GM20000 (cell line): ENCODE measurements around the gene NCMAP.
"Not testable (repeated sequence)": the region's sequence is repeated elsewhere in the genome, so short reads cannot be mapped to it uniquely, and the experiment has no call there.

Source experiments
- DNase-seq: peaks from one replicate; pipeline ENCODE4 v3.0.0; 2012; ENCODE audit warnings: low spot score
- TF ChIP-seq, protein P1 (sequence below): IDR thresholded peaks from 2 replicates; pipeline ENCODE4 v1.5.1; 2012; ENCODE audit warnings: mild to moderate bottlenecking, control low read depth; ENCODE audit errors: extremely low read depth, missing control alignments

The NCMAP gene, protein sequence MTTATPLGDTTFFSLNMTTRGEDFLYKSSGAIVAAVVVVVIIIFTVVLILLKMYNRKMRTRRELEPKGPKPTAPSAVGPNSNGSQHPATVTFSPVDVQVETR

DNA sequence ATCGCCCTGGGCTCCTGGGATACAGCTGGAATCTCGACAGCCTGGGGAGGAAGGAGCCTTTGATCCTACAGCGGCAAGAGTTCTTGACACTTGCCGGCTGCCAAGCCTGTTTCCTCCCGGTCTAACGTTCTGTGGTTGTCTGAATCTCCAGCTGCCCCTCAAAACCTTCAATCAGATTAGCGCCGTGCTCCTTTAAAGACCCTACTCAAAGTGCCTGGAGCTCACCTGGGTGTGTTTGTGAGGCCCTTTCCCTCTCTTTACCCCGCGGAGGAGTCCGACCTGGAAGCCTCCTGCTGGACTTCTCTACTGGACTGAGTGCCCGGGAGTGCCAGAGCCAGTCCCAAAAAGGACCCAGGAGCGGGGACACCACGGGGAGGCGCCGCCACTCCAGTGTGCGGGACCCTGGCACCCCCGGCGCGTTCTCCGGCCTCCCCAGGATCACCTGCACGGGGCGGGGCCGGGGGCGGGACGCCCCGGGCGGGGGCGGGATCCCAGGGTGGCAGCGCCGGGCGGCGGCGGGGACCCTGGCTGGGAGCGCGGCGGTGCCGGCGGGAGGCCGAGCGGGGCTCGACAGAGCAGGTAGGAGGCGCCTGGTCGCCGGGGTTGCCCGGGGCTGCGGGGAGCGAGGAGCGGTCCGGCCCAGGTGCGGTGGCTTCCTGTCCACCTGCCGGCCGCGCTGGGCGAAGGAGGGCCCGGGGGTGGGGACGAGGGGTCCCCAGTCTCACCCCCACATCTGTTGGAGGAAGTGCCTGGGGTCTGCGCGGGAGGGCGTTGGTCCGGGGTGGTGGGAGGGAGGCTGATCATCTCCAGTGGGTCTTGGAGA lies at the start of gene NCMAP:
NCMAP (plus strand) TSS at position 497 of the 823 bp plus-strand sequence. CDS start 39,344 bp downstream, outside the sequence.
- DNase-seq: no peak
- TF ChIP-seq, protein P1, sequence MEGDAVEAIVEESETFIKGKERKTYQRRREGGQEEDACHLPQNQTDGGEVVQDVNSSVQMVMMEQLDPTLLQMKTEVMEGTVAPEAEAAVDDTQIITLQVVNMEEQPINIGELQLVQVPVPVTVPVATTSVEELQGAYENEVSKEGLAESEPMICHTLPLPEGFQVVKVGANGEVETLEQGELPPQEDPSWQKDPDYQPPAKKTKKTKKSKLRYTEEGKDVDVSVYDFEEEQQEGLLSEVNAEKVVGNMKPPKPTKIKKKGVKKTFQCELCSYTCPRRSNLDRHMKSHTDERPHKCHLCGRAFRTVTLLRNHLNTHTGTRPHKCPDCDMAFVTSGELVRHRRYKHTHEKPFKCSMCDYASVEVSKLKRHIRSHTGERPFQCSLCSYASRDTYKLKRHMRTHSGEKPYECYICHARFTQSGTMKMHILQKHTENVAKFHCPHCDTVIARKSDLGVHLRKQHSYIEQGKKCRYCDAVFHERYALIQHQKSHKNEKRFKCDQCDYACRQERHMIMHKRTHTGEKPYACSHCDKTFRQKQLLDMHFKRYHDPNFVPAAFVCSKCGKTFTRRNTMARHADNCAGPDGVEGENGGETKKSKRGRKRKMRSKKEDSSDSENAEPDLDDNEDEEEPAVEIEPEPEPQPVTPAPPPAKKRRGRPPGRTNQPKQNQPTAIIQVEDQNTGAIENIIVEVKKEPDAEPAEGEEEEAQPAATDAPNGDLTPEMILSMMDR: no peak

DNA sequence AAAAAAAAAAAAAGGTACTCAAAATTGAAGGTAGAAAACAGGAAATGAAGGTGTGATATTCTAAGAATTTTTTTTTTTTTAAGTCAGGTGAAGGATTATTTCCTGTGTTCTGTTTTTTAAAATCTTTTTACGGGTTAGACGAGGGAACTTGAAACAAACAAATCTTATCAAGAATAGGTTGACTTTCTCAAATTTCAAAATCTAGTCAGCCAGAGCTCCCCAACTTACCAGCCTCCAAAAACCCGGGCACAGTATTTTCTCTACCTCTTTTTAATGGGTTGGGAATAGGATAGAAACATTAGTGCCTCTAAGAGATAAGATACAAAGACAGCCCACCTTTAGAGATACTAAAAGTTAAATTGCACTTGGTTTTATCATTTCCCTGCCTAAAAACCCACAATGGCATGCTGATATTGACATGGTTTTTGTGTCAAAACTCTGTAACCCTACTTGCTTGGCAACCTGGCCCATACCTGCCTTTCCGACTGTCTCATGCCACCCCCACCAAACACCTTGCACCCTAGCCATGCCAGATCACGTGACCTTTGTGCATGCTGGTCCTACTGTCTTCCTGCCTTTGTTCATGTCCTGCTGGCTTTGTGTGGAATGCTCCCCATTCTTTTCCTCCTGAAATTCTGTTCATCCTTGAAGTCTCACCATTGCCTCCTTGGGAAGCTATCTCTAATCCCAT lies 49.1 kb upstream of the NCMAP start:
- DNase-seq: no peak
- TF ChIP-seq, protein P1: no peak

DNA sequence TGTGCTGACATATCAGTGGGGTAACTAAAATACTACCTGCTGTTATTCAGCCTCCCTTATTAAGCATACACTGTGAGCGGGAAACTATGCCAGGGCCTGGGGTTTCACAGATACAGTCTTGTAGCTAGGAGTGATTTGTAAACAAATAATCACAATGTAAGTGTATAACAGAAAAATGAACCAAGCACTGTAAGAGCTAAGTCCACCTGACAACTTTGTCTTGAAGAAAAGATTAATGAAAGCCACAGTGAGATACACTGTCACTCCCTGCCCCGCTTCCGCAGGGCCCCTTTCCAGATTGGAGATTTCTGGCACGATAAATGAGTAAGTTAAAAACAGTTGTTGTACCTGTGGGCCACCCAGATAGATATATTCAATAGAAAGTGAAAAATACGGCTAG lies 48.5 kb upstream of the NCMAP start:
- TF ChIP-seq, protein P1: no peak
- no peak for DNase-seq

DNA sequence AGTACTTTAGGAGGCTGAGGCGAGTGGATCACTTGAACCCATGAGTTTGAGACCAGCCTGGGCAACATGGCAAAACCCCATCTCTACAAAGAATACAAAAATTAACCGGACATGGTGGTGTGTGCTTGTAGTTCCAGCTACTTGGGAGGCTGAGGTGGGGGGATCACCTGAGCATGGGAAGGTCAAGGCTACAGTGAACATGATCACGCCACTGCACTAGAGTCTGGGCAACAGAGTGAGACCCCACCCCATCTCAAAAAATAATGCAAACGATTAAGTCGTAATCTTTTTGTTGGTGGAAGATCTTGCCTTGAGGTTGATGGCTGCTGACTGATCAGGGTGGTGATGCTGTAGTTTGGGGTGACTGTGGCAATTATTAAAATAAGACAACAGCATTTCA lies 47.0 kb upstream of the NCMAP start:
- no peak for DNase-seq
- TF ChIP-seq, protein P1: no peak

DNA sequence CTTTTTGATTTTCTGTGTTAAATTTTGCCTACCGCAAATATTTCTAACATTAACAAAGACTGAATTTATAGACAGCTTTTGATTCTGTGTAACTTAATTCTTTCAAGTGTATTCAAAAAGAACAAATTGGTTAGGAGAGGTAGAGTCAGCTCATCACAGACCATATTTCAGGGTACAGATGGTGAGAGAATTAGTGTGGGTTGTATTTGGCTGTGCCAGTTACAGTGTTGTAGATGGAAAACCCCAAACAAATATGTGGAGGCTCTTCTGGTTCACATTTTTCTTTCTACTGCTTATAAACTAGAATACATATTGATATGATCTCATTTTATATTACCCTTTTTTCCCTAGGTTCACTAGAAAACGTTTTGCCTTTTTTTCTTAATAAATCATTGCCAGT lies 42.2 kb upstream of the NCMAP start:
- no peak for DNase-seq
- TF ChIP-seq, protein P1: no peak

DNA sequence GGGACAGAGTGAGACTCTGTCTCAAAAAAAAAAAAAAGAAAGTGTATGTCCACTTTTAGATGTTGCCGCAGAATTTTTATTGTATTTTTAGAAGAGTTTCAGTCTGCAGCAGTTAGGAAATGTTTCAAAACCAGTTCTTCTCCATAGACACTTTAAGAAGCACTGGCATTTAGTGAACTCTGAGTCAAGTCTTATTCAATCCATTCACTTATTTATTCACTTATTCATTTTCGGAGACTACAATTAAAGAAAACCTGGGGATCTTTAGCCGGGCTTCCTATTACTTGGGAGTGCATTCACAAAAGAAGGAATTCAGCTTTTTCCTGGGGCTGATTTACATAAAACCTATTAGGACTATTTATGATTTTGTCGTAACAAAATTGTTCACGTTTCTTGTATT lies 40.9 kb upstream of the NCMAP start:
- DNase-seq: no peak
- TF ChIP-seq, protein P1: no peak

DNA sequence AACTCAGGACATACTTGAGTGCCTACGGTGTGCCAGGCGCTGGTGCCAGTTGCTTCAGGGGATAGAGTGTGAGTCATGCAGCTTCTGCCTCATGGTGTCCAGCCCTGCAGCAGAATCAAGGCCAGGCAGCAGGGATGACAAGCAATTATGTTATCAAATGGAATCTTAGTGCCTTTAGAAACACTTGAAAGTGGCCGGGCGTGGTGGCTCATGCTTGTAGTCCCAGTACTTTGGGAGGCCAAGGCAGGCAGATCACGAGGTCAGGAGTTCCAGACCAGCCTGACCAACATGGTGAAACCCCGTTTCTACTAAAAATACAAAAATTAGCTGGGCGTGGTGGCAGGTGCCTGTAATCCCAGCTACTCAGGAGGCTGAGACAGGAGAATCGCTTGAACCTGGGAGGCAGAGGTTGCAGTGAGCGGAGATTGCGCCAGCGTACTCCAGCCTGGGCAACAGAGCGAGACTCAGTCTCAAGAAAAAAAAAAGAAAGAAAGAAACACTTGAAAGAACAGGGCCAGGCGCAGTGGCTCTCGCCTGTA lies 40.1 kb upstream of the NCMAP start:
- DNase-seq: not testable (repeated sequence)
